Tibial nerve (tissue), 3 donors: ENCODE results near the gene OR2H1.

Experiments used
- POLR2A ChIP-seq, 2 donors: fragments of 450-650 bp; IDR thresholded peaks; one replicate each; pipeline ENCODE4 v1.6.1; 2017; ENCODE audit warnings: antibody characterized with exemption in 2 of 2, mild to moderate bottlenecking in 2 of 2, moderate library complexity in 2 of 2
- TF ChIP-seq, protein P1 (sequence below), 5 experiments: fragments of 200-600 bp in 3 of 5; fragments of 450-650 bp in 2 of 5; sonication (generic) in 3 of 5; IDR thresholded peaks; one replicate each; pipeline ENCODE4 v1.5.1; 2016 to 2019; ENCODE audit warnings: antibody characterized with exemption in 5 of 5, mild to moderate bottlenecking in 3 of 5, moderate library complexity in 2 of 5

DNA sequence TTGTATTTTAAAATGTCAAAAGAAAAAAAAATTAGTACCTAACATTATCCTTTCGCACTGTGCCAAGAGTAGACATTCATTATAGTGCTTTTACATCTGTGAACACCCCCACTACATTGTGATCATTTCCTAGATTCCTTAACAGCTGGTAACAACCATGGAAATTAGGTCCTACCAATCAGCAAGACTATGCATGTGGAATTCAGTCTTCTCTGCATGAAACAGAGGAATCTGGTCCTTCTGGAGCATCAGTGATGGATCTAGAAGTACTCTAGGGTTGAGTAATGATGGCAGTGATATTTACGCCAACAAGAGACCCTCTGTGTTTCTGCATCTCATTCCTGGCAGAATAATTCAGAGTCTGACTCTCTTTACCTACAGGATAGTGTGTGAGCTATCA lies 32.8 kb upstream of the OR2H1 start:
- TF ChIP-seq, protein P1, sequence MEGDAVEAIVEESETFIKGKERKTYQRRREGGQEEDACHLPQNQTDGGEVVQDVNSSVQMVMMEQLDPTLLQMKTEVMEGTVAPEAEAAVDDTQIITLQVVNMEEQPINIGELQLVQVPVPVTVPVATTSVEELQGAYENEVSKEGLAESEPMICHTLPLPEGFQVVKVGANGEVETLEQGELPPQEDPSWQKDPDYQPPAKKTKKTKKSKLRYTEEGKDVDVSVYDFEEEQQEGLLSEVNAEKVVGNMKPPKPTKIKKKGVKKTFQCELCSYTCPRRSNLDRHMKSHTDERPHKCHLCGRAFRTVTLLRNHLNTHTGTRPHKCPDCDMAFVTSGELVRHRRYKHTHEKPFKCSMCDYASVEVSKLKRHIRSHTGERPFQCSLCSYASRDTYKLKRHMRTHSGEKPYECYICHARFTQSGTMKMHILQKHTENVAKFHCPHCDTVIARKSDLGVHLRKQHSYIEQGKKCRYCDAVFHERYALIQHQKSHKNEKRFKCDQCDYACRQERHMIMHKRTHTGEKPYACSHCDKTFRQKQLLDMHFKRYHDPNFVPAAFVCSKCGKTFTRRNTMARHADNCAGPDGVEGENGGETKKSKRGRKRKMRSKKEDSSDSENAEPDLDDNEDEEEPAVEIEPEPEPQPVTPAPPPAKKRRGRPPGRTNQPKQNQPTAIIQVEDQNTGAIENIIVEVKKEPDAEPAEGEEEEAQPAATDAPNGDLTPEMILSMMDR (IDR thresholded peaks at IDR 0.05): no peak
- TF ChIP-seq POLR2A (IDR thresholded peaks at IDR 0.05): no peak
